OCI-LY3 (cell line): ENCODE measurements around the gene CAMK1D.

Source experiments
- H2AFZ ChIP-seq: fragments of 200-600, 300-600 bp; shearing (Covaris generic); 2 replicates; pipeline ENCODE4 v1.6.0; 2014; ENCODE audit warnings: antibody characterized with exemption, low read depth, low read length
- H3K27ac ChIP-seq: fragments of 200-600, 300-600 bp; sonication (generic); 2 replicates; pipeline ENCODE4 v1.5.1; 2014; ENCODE audit warnings: mild to moderate bottlenecking, low read length, moderate library complexity, mixed read lengths
- H3K27me3 ChIP-seq: fragments of 200-600, 300-600 bp; sonication (generic); 2 replicates; pipeline ENCODE4 v1.6.1; 2014; ENCODE audit warnings: low read depth, low read length, mixed read lengths
- H3K36me3 ChIP-seq: fragments of 200-600, 300-600 bp; sonication (generic); replicated peaks from 2 replicates; pipeline ENCODE3; 2014; ENCODE audit warnings: low read depth, low read length, mixed read lengths
- H3K4me1 ChIP-seq: fragments of 300-600, 200-600 bp; sonication (generic); 2 replicates; pipeline ENCODE4 v1.6.1; 2014; ENCODE audit warnings: low read length, mixed read lengths
- H3K4me2 ChIP-seq: fragments of 200-600, 300-600 bp; sonication (generic); 2 replicates; pipeline ENCODE4 v1.6.1; 2014; ENCODE audit warnings: low read length, mixed read lengths
- H3K4me3 ChIP-seq: fragments of 300-600, 200-600 bp; sonication (generic); 2 replicates; pipeline ENCODE4 v1.5.1; 2014; ENCODE audit warnings: antibody characterized with exemption, mild to moderate bottlenecking, low read length, moderate library complexity
- H3K79me2 ChIP-seq: fragments of 300-600, 200-600 bp; shearing (Covaris generic); 2 replicates; pipeline ENCODE4 v1.6.1; 2014; ENCODE audit warnings: mild to moderate bottlenecking, low read length, mixed read lengths
- H3K9ac ChIP-seq: fragments of 300-600, 200-600 bp; shearing (Covaris generic); 2 replicates; pipeline ENCODE4 v1.6.0; 2014; ENCODE audit warnings: mild to moderate bottlenecking, low read length, moderate library complexity
- H3K9me3 ChIP-seq: fragments of 200-600, 300-600 bp; shearing (Covaris generic); 2 replicates; pipeline ENCODE4 v1.6.1; 2014; ENCODE audit warnings: low read length, mixed read lengths; ENCODE audit not compliant: insufficient read depth
- H4K20me1 ChIP-seq: fragments of 200-600, 300-600 bp; sonication (generic); 2 replicates; pipeline ENCODE4 v1.6.1; 2016; ENCODE audit warnings: low read length, mixed read lengths; ENCODE audit not compliant: insufficient read depth
- CTCF ChIP-seq: fragments of 200-600, 300-600 bp; sonication (generic); IDR thresholded peaks from 2 replicates; pipeline ENCODE4 v1.5.1; 2014; ENCODE audit warnings: antibody characterized with exemption, low read length, low read depth
- EZH2phosphoT487 ChIP-seq: fragments of 200-600 bp; shearing (Covaris generic); IDR thresholded peaks from 2 replicates; pipeline ENCODE4 v1.6.1; 2018; ENCODE audit warnings: antibody characterized with exemption, mixed run types, low read depth

The CAMK1D gene

GRCh38 chr10:12675186-12675585, 325.8 kb downstream of the CAMK1D start:
- H3K79me2 ChIP-seq: no peaks in the 10 kb centered on the region
- H4K20me1 ChIP-seq: no peaks in the 10 kb centered on the region
- no peak overlapping the region for H3K4me2 ChIP-seq
- no peak overlapping the region for H3K4me3 ChIP-seq
- H3K27ac ChIP-seq: no peak overlapping the region
- H3K9me3 ChIP-seq: no peaks in the 10 kb centered on the region
- H3K9ac ChIP-seq: no peak overlapping the region
- no peaks in the 10 kb centered on the region for H3K27me3 ChIP-seq
- TF ChIP-seq CTCF: no peak
- TF ChIP-seq EZH2phosphoT487: no peak
- H2AFZ ChIP-seq: no peak overlapping the region
- no peaks in the 10 kb centered on the region for H3K4me1 ChIP-seq
- H3K36me3 ChIP-seq: no peaks in the 10 kb centered on the region

GRCh38 chr10:12679636-12680035, 330.3 kb downstream of the CAMK1D start:
- H3K79me2 ChIP-seq: no peaks in the 10 kb centered on the region
- H3K27me3 ChIP-seq: no peaks in the 10 kb centered on the region
- no peak for TF ChIP-seq CTCF
- no peak for TF ChIP-seq EZH2phosphoT487
- H3K27ac ChIP-seq: no peak overlapping the region
- H3K9me3 ChIP-seq: no peaks in the 10 kb centered on the region
- no peak overlapping the region for H3K4me2 ChIP-seq
- H3K4me3 ChIP-seq: no peak overlapping the region
- H3K9ac ChIP-seq: no peak overlapping the region
- no peak overlapping the region for H2AFZ ChIP-seq
- no peaks in the 10 kb centered on the region for H3K4me1 ChIP-seq
- H4K20me1 ChIP-seq: peaks cover 5% of the 10 kb centered on the region; the same call in 1 of the 2 replicates
- no peaks in the 10 kb centered on the region for H3K36me3 ChIP-seq

- H3K4me2 ChIP-seq: no peak overlapping the region
- H3K4me1 ChIP-seq: no peaks in the 10 kb centered on the region
- H3K9ac ChIP-seq: no peak overlapping the region
- no peaks in the 10 kb centered on the region for H3K79me2 ChIP-seq
- H3K9me3 ChIP-seq: no peaks in the 10 kb centered on the region
- H3K27ac ChIP-seq: no peak overlapping the region
- H3K36me3 ChIP-seq: no peaks in the 10 kb centered on the region
- no peak overlapping the region for H3K4me3 ChIP-seq
- TF ChIP-seq CTCF (no peak), EZH2phosphoT487 (no peak)
- H4K20me1 ChIP-seq: peaks cover 5% of the 10 kb centered on the region; the same call in 1 of the 2 replicates
- H3K27me3 ChIP-seq: no peaks in the 10 kb centered on the region
- no peak overlapping the region for H2AFZ ChIP-seq
These were observed 331.9 kb downstream of the CAMK1D start for GRCh38 chr10:12681252-12681651.

DNA sequence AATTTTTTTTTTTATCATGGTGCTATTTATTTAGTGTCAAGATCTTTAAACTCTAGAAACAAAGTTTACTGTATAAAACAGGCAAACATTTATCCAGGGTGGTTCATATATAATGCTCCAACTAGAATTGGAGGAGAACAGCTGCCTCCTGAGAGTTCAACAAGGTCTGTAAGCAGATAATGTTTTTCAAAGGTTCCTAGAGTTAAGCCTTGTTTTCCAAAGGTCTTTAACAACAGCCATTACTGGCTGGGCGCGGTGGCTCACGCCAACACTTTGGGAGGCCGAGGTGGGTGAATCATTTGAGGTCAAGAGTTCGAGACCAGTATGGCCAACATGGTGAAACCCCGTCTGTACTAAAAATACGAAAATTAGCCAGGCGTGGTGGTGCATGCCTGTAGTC, 335.4 kb downstream of the CAMK1D start:
- Histone ChIP-seq H3K79me2 (no peaks in the 10 kb centered on the region), H2AFZ (no peak overlapping the region), H3K4me1 (no peaks in the 10 kb centered on the region), H3K4me3 (no peak overlapping the region), H3K36me3 (no peaks in the 10 kb centered on the region), H4K20me1 (peaks cover 5% of the 10 kb centered on the region; the same call in 1 of the 2 replicates), H3K9me3 (no peaks in the 10 kb centered on the region), H3K4me2 (no peak overlapping the region), H3K27ac (no peak overlapping the region), H3K9ac (no peak overlapping the region), H3K27me3 (no peaks in the 10 kb centered on the region)
- TF ChIP-seq CTCF: no peak
- no peak for TF ChIP-seq EZH2phosphoT487
